CD4-positive, alpha-beta T cell treated with Interleukin-6 for 4 hours (primary cell): Measurements from ENCODE around the gene GLDC.

Experiments used
- DNase-seq: peaks from one replicate; pipeline ENCODE4 v3.0.0-alpha.2; 2020; ENCODE audit warnings: mixed read lengths

The GLDC gene

GRCh38 chr9:6616951-6617602 lies 28.5 kb downstream of the GLDC start:
- DNase-seq = no peak

- DNase-seq = no peak
These were observed 31.0 kb downstream of the GLDC start for GRCh38 chr9:6614489-6614888.

- no peak for DNase-seq
These were observed 33.7 kb downstream of the GLDC start for GRCh38 chr9:6611865-6612264.

- DNase-seq = no peak
These were observed 35.5 kb downstream of the GLDC start for GRCh38 chr9:6610073-6610472.

- no peak for DNase-seq
These were observed 36.0 kb downstream of the GLDC start for GRCh38 chr9:6609497-6610016.

GRCh38 chr9:6605202-6605601 lies 40.3 kb downstream of the GLDC start:
- no peak for DNase-seq

- DNase-seq = no peak
These were observed 45.1 kb downstream of the GLDC start for GRCh38 chr9:6600426-6600825.

- no peak for DNase-seq
These were observed 45.5 kb downstream of the GLDC start for GRCh38 chr9:6600006-6600405.

GRCh38 chr9:6598249-6598725 lies 47.2 kb downstream of the GLDC start:
- no peak for DNase-seq

- DNase-seq = no peak
These were observed 52.7 kb downstream of the GLDC start for GRCh38 chr9:6592791-6593190.

- DNase-seq = no peak
These were observed 53.3 kb downstream of the GLDC start for GRCh38 chr9:6592231-6592630.

- no peak for DNase-seq
These were observed 54.7 kb downstream of the GLDC start for GRCh38 chr9:6590772-6591384.

GRCh38 chr9:6590334-6590733 lies 55.2 kb downstream of the GLDC start:
- DNase-seq = no peak

GRCh38 chr9:6584881-6585597 lies 60.5 kb downstream of the GLDC start:
- DNase-seq = no peak

GRCh38 chr9:6581253-6581652 lies 64.3 kb downstream of the GLDC start:
- DNase-seq = no peak

- no peak for DNase-seq
These were observed 65.9 kb downstream of the GLDC start for GRCh38 chr9:6579613-6580012.

GRCh38 chr9:6576987-6577386 lies 68.5 kb downstream of the GLDC start:
- DNase-seq = no peak

- no peak for DNase-seq
These were observed 70.0 kb downstream of the GLDC start for GRCh38 chr9:6575324-6576034.

GRCh38 chr9:6567140-6567591 lies 78.4 kb downstream of the GLDC start:
- DNase-seq = peak; percentile 33

- DNase-seq = peak; percentile 15
These were observed 79.0 kb downstream of the GLDC start for GRCh38 chr9:6566409-6567139.

- DNase-seq = no peak
These were observed 80.2 kb downstream of the GLDC start for GRCh38 chr9:6565312-6565711.

GRCh38 chr9:6564868-6565267 lies 80.7 kb downstream of the GLDC start:
- DNase-seq = no peak
